Renal pelvis (tissue), 4 donors: Measurements from ENCODE around the gene HS3ST3A1. TPM values are rescaled to one million over a fixed set of nuclear protein-coding genes. Genes with fewer than 3 reads are reported as not detected.

Experiments
- DNase-seq: peaks from one replicate; pipeline ENCODE4 v3.0.0-alpha.2; 2013
- polyA plus RNA-seq, 3 donors: library from polyadenylated mRNA; unstranded; fragments of 120-200 nt; gene quantifications; one replicate each; pipeline ENCODE4 v1.2.1, GENCODE V29; 2013; ENCODE audit not compliant: insufficient read length in 3 of 3

The HS3ST3A1 gene
- polyA plus RNA-seq, 3 donors: 3.6 to 5.3 (median 4.0) TPM

- no peak for DNase-seq
Observed at GRCh38 chr17:13542636-13543035, 59.1 kb downstream of the HS3ST3A1 start.

- DNase-seq: no peak
Observed at GRCh38 chr17:13541032-13541480, 60.7 kb downstream of the HS3ST3A1 start.

GRCh38 chr17:13540546-13540945 lies 61.2 kb downstream of the HS3ST3A1 start:
- no peak for DNase-seq

GRCh38 chr17:13539421-13539820 lies 62.3 kb downstream of the HS3ST3A1 start:
- DNase-seq: no peak

GRCh38 chr17:13538841-13539411 lies 62.8 kb downstream of the HS3ST3A1 start:
- DNase-seq: no peak

- DNase-seq: no peak
Observed at GRCh38 chr17:13537871-13538643, 63.7 kb downstream of the HS3ST3A1 start.

- no peak for DNase-seq
Observed at GRCh38 chr17:13537167-13537731, 64.5 kb downstream of the HS3ST3A1 start.

GRCh38 chr17:13534946-13535345 lies 66.8 kb downstream of the HS3ST3A1 start:
- no peak for DNase-seq

GRCh38 chr17:13531721-13532120 lies 70.0 kb downstream of the HS3ST3A1 start:
- DNase-seq: no peak

- DNase-seq: no peak
Observed at GRCh38 chr17:13525876-13526275, 75.9 kb downstream of the HS3ST3A1 start.

GRCh38 chr17:13523164-13523563 lies 78.6 kb downstream of the HS3ST3A1 start:
- DNase-seq: no peak

GRCh38 chr17:13522749-13523148 lies 79.0 kb downstream of the HS3ST3A1 start:
- DNase-seq: no peak

GRCh38 chr17:13521784-13522183 lies 79.9 kb downstream of the HS3ST3A1 start:
- DNase-seq: no peak

GRCh38 chr17:13520899-13521572 lies 80.7 kb downstream of the HS3ST3A1 start:
- DNase-seq: no peak

GRCh38 chr17:13518261-13519000 lies 83.3 kb downstream of the HS3ST3A1 start:
- DNase-seq: no peak

GRCh38 chr17:13513039-13513405 lies 88.7 kb downstream of the HS3ST3A1 start:
- DNase-seq: no peak

- no peak for DNase-seq
Observed at GRCh38 chr17:13510062-13510461, 91.7 kb downstream of the HS3ST3A1 start.

- no peak for DNase-seq
Observed at GRCh38 chr17:13509527-13509926, 92.2 kb downstream of the HS3ST3A1 start.

GRCh38 chr17:13508896-13509295 lies 92.8 kb downstream of the HS3ST3A1 start:
- DNase-seq: no peak

- no peak for DNase-seq
Observed at GRCh38 chr17:13503526-13503925, 98.2 kb downstream of the HS3ST3A1 start.

- DNase-seq: no peak
Observed at GRCh38 chr17:13502263-13502662, 99.5 kb downstream of the HS3ST3A1 start.

- no peak for DNase-seq
Observed at GRCh38 chr17:13500947-13501346, 100.8 kb downstream of the HS3ST3A1 start.
